HepG2 (cell line): ENCODE measurements around the gene SERTAD1. TPM values are rescaled to one million over a fixed set of nuclear protein-coding genes. Genes with fewer than 3 reads are reported as not detected.

ENCODE experiments used
- FOXK2 ChIP-seq: fragments of 450-650 bp; IDR thresholded peaks from 2 replicates; pipeline ENCODE4 v1.6.1; 2016
- HNRNPL ChIP-seq: fragments of 200-400 bp; formaldehyde crosslinking; IDR thresholded peaks from 2 replicates; pipeline ENCODE4 v1.6.1; 2017; ENCODE audit warnings: mild to moderate bottlenecking, low read depth, low read length
- LRRFIP1 ChIP-seq: sonication (generic); formaldehyde crosslinking; conservative IDR thresholded peaks from 2 replicates; pipeline ENCODE4 v1.4.0; 2020; ENCODE audit warnings: missing genetic modification reagents
- USF2 ChIP-seq, 2 experiments: sonication (generic) in 1 of 2; formaldehyde crosslinking in 1 of 2; IDR thresholded peaks; 2 replicates each; pipeline versions ENCODE4 v1.5.1 to v1.6.1; 2011 to 2020; ENCODE audit warnings: borderline replicate concordance in 1 of 2, low read depth in 1 of 2, low read length in 1 of 2, mild to moderate bottlenecking in 1 of 2, missing genetic modification reagents in 1 of 2, moderate library complexity in 1 of 2
- ZBTB10 ChIP-seq: sonication (generic); formaldehyde crosslinking; IDR thresholded peaks from 2 replicates; pipeline ENCODE4 v1.4.0; 2020; ENCODE audit warnings: missing genetic modification reagents, borderline replicate concordance
- ZNF44 ChIP-seq: sonication (generic); formaldehyde crosslinking; IDR thresholded peaks from 2 replicates; pipeline ENCODE4 v1.5.1; 2020; ENCODE audit warnings: mild to moderate bottlenecking, missing genetic modification reagents
- ZNF652 ChIP-seq: IDR thresholded peaks from 2 replicates; pipeline ENCODE4 v1.6.1; 2016; ENCODE audit warnings: low read depth, borderline replicate concordance
- polyA plus RNA-seq, 8 experiments: library from polyadenylated mRNA; depleted of rRNA in 3 of 8; stranded (reverse) in 7 of 8; unstranded in 1 of 8; fragments of >200 nt; fragmentation: Illumina TruSeq in 4 of 8; extraction: Trizol in 4 of 8; gene quantifications; 2 replicates each; pipeline versions ENCODE4 v1.2.1 to v1.2.3, GENCODE V29; 2011 to 2016; ENCODE audit warnings: low read depth in 4 of 8, missing spikeins in 1 of 8, mixed read lengths in 1 of 8; ENCODE audit not compliant: insufficient read depth in 1 of 8
- total RNA-seq, 5 experiments: library from RNA; depleted of rRNA; stranded (reverse); fragments of >200 nt; fragmentation: Illumina TruSeq; extraction: Trizol; gene quantifications; 2 replicates each; pipeline ENCODE4 v1.2.3, GENCODE V29; 2016; ENCODE audit warnings: low read depth in 1 of 5
- TF ChIP-seq, protein P1 (sequence below): sonication (generic); formaldehyde crosslinking; IDR thresholded peaks from 2 replicates; pipeline ENCODE4 v1.4.0; 2020; ENCODE audit warnings: missing genetic modification reagents, mild to moderate bottlenecking, borderline replicate concordance
- TF ChIP-seq, protein P2 (sequence below): IDR thresholded peaks from 2 replicates; pipeline ENCODE4 v1.6.1; 2016; ENCODE audit warnings: missing genetic modification reagents, missing compliant biosample characterization
- TF ChIP-seq, protein P3 (sequence below): sonication (generic); formaldehyde crosslinking; IDR thresholded peaks from 2 replicates; pipeline ENCODE4 v1.5.1; 2020; ENCODE audit warnings: missing genetic modification reagents, mild to moderate bottlenecking, borderline replicate concordance
- TF ChIP-seq, protein P4 (sequence below), 2 experiments: sonication (generic) in 1 of 2; formaldehyde crosslinking in 1 of 2; IDR thresholded peaks; 2 replicates each; pipeline versions ENCODE4 v1.4.0 to v1.6.1; 2018 to 2020; ENCODE audit warnings: missing genetic modification reagents in 2 of 2, borderline replicate concordance in 1 of 2, low read depth in 1 of 2, mild to moderate bottlenecking in 1 of 2, missing biosample characterization in 1 of 2

SERTAD1 gene
- total and polyA plus RNA-seq, 2 of the 13 experiments (the other 11 are each of a cell fraction or from before 2014, with no cell fraction given): 4.3 to 4.5 TPM

DNA sequence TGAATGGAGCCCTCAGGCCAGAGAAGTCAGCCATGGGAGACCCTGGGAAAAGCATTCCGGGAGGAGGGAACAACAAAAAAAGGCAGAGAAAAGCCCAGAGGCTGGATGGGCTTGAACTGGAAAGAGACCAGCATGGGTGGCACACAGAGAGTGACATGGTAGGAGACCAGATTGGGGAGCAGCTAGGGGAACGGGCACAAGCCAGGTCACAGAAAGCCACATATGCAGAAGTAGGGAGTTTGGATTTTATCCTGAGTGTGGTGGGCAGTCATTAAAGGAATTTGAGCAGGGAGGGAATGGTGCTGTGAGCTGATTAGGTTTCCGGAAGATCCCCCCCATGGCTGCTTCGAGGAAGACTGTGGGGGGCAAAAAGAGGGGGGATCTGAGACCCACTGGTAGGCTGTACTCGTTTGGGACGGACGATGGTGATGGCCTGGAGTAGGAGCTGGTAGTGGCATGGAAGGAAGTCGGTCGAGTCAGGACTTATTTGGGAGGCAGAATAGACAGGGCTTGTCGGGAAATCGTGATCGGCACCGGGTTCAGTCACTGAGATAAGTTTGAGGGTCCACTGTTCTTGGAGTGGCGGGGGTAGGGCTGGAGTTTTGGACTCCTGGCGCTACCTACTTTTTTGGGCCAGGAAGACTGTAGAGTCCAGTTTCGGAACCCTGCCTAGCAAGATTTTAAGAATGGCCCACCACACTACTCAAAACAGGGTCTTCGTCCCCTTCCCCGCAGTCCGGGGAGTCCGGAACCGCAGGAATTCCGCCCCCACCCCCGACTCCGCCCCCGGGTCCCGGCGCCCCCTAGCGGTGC lies 949 bp downstream of the SERTAD1 start (continued):
- TF ChIP-seq, protein P1, sequence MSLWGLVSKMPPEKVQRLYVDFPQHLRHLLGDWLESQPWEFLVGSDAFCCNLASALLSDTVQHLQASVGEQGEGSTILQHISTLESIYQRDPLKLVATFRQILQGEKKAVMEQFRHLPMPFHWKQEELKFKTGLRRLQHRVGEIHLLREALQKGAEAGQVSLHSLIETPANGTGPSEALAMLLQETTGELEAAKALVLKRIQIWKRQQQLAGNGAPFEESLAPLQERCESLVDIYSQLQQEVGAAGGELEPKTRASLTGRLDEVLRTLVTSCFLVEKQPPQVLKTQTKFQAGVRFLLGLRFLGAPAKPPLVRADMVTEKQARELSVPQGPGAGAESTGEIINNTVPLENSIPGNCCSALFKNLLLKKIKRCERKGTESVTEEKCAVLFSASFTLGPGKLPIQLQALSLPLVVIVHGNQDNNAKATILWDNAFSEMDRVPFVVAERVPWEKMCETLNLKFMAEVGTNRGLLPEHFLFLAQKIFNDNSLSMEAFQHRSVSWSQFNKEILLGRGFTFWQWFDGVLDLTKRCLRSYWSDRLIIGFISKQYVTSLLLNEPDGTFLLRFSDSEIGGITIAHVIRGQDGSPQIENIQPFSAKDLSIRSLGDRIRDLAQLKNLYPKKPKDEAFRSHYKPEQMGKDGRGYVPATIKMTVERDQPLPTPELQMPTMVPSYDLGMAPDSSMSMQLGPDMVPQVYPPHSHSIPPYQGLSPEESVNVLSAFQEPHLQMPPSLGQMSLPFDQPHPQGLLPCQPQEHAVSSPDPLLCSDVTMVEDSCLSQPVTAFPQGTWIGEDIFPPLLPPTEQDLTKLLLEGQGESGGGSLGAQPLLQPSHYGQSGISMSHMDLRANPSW: no peak
- no peak for TF ChIP-seq ZNF44 (CRISPR knock-in tag)
- no peak for TF ChIP-seq LRRFIP1 (CRISPR knock-in tag)
- TF ChIP-seq, protein P2, sequence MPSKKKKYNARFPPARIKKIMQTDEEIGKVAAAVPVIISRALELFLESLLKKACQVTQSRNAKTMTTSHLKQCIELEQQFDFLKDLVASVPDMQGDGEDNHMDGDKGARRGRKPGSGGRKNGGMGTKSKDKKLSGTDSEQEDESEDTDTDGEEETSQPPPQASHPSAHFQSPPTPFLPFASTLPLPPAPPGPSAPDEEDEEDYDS (CRISPR knock-in tag): no peak
- no peak for TF ChIP-seq ZBTB10
- no peak for TF ChIP-seq HNRNPL
- TF ChIP-seq, protein P3, sequence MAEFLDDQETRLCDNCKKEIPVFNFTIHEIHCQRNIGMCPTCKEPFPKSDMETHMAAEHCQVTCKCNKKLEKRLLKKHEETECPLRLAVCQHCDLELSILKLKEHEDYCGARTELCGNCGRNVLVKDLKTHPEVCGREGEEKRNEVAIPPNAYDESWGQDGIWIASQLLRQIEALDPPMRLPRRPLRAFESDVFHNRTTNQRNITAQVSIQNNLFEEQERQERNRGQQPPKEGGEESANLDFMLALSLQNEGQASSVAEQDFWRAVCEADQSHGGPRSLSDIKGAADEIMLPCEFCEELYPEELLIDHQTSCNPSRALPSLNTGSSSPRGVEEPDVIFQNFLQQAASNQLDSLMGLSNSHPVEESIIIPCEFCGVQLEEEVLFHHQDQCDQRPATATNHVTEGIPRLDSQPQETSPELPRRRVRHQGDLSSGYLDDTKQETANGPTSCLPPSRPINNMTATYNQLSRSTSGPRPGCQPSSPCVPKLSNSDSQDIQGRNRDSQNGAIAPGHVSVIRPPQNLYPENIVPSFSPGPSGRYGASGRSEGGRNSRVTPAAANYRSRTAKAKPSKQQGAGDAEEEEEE (CRISPR knock-in tag): no peak
- no peak for TF ChIP-seq USF2 (IDR thresholded peaks at IDR 0.05; ENCODE audit: low read depth, low read length)
- no peak for TF ChIP-seq USF2 (CRISPR knock-in tag; IDR thresholded peaks at IDR 0.05; ENCODE audit: borderline replicate concordance)
- TF ChIP-seq, protein P4, sequence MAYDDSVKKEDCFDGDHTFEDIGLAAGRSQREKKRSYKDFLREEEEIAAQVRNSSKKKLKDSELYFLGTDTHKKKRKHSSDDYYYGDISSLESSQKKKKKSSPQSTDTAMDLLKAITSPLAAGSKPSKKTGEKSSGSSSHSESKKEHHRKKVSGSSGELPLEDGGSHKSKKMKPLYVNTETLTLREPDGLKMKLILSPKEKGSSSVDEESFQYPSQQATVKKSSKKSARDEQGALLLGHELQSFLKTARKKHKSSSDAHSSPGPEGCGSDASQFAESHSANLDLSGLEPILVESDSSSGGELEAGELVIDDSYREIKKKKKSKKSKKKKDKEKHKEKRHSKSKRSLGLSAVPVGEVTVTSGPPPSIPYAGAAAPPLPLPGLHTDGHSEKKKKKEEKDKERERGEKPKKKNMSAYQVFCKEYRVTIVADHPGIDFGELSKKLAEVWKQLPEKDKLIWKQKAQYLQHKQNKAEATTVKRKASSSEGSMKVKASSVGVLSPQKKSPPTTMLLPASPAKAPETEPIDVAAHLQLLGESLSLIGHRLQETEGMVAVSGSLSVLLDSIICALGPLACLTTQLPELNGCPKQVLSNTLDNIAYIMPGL (CRISPR knock-in tag; IDR thresholded peaks at IDR 0.05; ENCODE audit: borderline replicate concordance in 1 of 2, low read depth in 1 of 2): peak in 1 of 2 experiments; percentile 11; a peak in 1 of 4 replicates
- TF ChIP-seq ZNF652: no peak
- no peak for TF ChIP-seq FOXK2
